MM.1S (cell line): ENCODE measurements around the gene TP73.
A peak's percentile ranks its signal among the peaks of the same experiment; 100 is the strongest.

Experiments used
- DNase-seq: peaks from one replicate; pipeline ENCODE4 v3.0.0-alpha.2; 2015
- H2AFZ ChIP-seq: fragments of 300-600 bp; sonication (generic); 2 replicates; pipeline ENCODE4 v1.6.0; 2016; ENCODE audit warnings: antibody characterized with exemption, low read length
- H3F3A ChIP-seq: fragments of 300-600 bp; sonication (generic); 2 replicates; pipeline ENCODE4 v1.6.1; 2016; ENCODE audit warnings: mild to moderate bottlenecking, antibody characterized with exemption, low read length, moderate library complexity, mixed read lengths; ENCODE audit not compliant: insufficient read depth
- H3K27ac ChIP-seq: fragments of 300-600 bp; sonication (generic); 2 replicates; pipeline ENCODE4 v1.5.1; 2016; ENCODE audit warnings: mild to moderate bottlenecking, low read length
- H3K27me3 ChIP-seq: fragments of 300-600 bp; sonication (generic); replicated peaks from 2 replicates; pipeline ENCODE4 v1.6.0; 2016; ENCODE audit warnings: low read length; ENCODE audit not compliant: insufficient read depth
- H3K36me3 ChIP-seq: fragments of 300-600 bp; sonication (generic); replicated peaks from 2 replicates; pipeline ENCODE4 v1.6.1; 2016; ENCODE audit warnings: mild to moderate bottlenecking, low read length, mixed read lengths; ENCODE audit not compliant: insufficient read depth
- H3K4me1 ChIP-seq: fragments of 300-600 bp; sonication (generic); 2 replicates; pipeline ENCODE4 v1.6.1; 2016; ENCODE audit warnings: low read length, mixed read lengths
- H3K4me2 ChIP-seq: fragments of 300-600 bp; sonication (generic); 2 replicates; pipeline ENCODE4 v1.6.0; 2016; ENCODE audit warnings: low read depth, low read length
- H3K4me3 ChIP-seq: fragments of 300-600 bp; sonication (generic); 2 replicates; pipeline ENCODE4 v1.5.1; 2016; ENCODE audit warnings: low read length, mixed read lengths
- H3K79me2 ChIP-seq: fragments of 300-600 bp; sonication (generic); 2 replicates; pipeline ENCODE4 v1.6.1; 2016; ENCODE audit warnings: mixed run types, low read length, mixed read lengths
- H3K9ac ChIP-seq: fragments of 300-600 bp; sonication (generic); 2 replicates; pipeline ENCODE4 v1.6.1; 2016; ENCODE audit warnings: low read length, mixed read lengths
- H3K9me2 ChIP-seq: fragments of 300-600 bp; sonication (generic); replicated peaks from 2 replicates; pipeline ENCODE4 v1.6.1; 2016; ENCODE audit warnings: mild to moderate bottlenecking, low read length, mixed read lengths; ENCODE audit not compliant: insufficient read depth
- H3K9me3 ChIP-seq: fragments of 300-600 bp; sonication (generic); replicated peaks from 2 replicates; pipeline ENCODE4 v1.6.1; 2016; ENCODE audit warnings: mild to moderate bottlenecking, low read length, mixed read lengths; ENCODE audit not compliant: insufficient read depth
- H4K20me1 ChIP-seq: fragments of 300-600 bp; sonication (generic); 2 replicates; pipeline ENCODE4 v1.6.1; 2016; ENCODE audit warnings: mild to moderate bottlenecking, low read length, moderate library complexity, mixed read lengths; ENCODE audit not compliant: insufficient read depth
- EZH2 ChIP-seq: fragments of 300-600 bp; sonication (generic); optimal IDR thresholded peaks from 2 replicates; pipeline ENCODE3; 2017; ENCODE audit warnings: low read depth, mild to moderate bottlenecking, antibody characterized with exemption, low read length, mixed read lengths
- EZH2phosphoT487 ChIP-seq: fragments of 300-600 bp; sonication (generic); IDR thresholded peaks from 2 replicates; pipeline ENCODE4 v1.6.1; 2018; ENCODE audit warnings: antibody characterized with exemption, low read length
- TF ChIP-seq, protein P1 (sequence below): fragments of 300-600 bp; sonication (generic); IDR thresholded peaks from 2 replicates; pipeline ENCODE4 v1.5.1; 2016; ENCODE audit warnings: antibody characterized with exemption, low read length, mixed read lengths

TP73 gene

DNA sequence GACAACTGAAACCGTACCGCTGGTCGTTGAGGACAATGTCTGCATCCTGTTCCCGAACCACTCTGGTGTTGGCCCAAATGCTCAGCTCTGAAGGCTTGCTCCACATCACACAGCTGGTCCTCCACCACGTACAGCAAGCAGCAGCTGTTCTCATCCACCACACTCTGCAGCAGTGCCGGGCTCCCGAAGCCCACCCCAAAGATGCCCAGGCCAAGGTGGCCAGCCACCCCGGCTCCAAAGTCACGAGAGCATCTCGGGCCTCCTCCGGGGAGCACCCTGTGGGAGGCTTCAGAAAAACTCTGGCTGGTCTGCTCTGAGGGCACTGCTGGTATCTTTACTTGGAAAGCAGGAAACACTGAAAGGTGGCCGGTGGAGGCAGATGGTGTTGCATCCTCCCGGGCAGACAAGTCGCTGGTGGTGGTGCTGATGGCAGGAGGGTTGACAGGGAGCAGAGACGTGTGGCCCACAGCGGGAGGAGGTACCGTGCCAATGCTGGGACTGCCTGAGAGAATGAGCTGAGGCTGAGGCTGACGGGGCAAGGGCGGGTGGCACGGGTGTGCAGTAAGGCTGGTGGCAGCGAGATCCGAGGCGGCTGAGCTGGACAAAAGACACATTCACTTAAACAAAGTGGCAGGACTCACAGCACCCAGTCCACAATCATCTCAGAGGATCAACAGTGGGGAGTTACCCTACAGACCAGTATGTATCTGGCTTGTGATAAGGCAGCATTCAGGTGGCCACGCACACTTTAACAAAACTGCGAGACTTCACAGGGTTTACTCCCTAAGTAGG, 93.5 kb downstream of the TP73 start:
- Histone ChIP-seq H3K27ac (no peak overlapping the region), H3K4me2 (no peak overlapping the region), H3K4me3 (no peak overlapping the region), H2AFZ (no peak overlapping the region), H3K9ac (no peak overlapping the region), H3F3A (no peaks in the 10 kb centered on the region), H3K36me3 (no peaks in the 10 kb centered on the region), H3K4me1 (peaks cover 5% of the 10 kb centered on the region; the same call in 1 of the 2 replicates), H3K27me3 (peaks cover 14% of the 10 kb centered on the region), H3K79me2 (no peaks in the 10 kb centered on the region), H3K9me2 (no peaks in the 10 kb centered on the region), H3K9me3 (no peaks in the 10 kb centered on the region), H4K20me1 (no peaks in the 10 kb centered on the region)
- no peak for DNase-seq
- TF ChIP-seq, protein P1, sequence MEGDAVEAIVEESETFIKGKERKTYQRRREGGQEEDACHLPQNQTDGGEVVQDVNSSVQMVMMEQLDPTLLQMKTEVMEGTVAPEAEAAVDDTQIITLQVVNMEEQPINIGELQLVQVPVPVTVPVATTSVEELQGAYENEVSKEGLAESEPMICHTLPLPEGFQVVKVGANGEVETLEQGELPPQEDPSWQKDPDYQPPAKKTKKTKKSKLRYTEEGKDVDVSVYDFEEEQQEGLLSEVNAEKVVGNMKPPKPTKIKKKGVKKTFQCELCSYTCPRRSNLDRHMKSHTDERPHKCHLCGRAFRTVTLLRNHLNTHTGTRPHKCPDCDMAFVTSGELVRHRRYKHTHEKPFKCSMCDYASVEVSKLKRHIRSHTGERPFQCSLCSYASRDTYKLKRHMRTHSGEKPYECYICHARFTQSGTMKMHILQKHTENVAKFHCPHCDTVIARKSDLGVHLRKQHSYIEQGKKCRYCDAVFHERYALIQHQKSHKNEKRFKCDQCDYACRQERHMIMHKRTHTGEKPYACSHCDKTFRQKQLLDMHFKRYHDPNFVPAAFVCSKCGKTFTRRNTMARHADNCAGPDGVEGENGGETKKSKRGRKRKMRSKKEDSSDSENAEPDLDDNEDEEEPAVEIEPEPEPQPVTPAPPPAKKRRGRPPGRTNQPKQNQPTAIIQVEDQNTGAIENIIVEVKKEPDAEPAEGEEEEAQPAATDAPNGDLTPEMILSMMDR = no peak
- TF ChIP-seq EZH2phosphoT487 = no peak
- no peak for TF ChIP-seq EZH2

DNA sequence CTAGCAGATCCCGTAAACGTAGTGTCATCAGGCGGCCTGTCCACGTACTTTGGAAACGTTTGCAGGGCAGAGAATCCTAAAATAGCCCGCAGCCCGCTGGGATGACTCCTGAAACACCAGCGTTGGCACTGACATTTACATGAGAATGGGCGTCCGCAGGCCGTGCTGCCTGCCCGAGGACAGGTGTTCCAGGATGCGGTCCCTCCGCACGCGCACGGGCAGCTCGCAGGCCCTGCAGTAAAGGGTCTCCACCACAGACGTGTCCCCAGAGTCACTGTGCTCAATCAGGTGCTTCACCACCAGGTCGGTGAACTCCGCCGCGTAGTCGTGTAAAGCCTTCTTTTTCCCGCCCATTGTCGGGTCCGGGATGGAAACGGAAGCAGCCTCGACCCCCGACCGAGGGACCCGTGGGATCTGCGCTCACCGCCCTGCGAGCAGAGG, 94.1 kb downstream of the TP73 start:
- no peaks in the 10 kb centered on the region for H3F3A ChIP-seq
- no peaks in the 10 kb centered on the region for H3K36me3 ChIP-seq
- no peak for DNase-seq
- H3K9me3 ChIP-seq = no peaks in the 10 kb centered on the region
- no peaks in the 10 kb centered on the region for H4K20me1 ChIP-seq
- peaks cover 20% of the 10 kb centered on the region for H3K27me3 ChIP-seq
- H3K79me2 ChIP-seq = no peaks in the 10 kb centered on the region
- peak overlapping the region; percentile 60; the same call in 1 of the 2 replicates for H3K4me2 ChIP-seq
- TF ChIP-seq, protein P1 = no peak
- no peak for TF ChIP-seq EZH2phosphoT487
- no peak for TF ChIP-seq EZH2
- H3K9ac ChIP-seq = no peak overlapping the region
- H3K27ac ChIP-seq = no peak overlapping the region
- H2AFZ ChIP-seq = no peak overlapping the region
- H3K4me1 ChIP-seq = peaks cover 5% of the 10 kb centered on the region; the same call in 1 of the 2 replicates
- H3K9me2 ChIP-seq = no peaks in the 10 kb centered on the region
- peak overlapping the region; percentile 46; the same call in 1 of the 2 replicates for H3K4me3 ChIP-seq

DNA sequence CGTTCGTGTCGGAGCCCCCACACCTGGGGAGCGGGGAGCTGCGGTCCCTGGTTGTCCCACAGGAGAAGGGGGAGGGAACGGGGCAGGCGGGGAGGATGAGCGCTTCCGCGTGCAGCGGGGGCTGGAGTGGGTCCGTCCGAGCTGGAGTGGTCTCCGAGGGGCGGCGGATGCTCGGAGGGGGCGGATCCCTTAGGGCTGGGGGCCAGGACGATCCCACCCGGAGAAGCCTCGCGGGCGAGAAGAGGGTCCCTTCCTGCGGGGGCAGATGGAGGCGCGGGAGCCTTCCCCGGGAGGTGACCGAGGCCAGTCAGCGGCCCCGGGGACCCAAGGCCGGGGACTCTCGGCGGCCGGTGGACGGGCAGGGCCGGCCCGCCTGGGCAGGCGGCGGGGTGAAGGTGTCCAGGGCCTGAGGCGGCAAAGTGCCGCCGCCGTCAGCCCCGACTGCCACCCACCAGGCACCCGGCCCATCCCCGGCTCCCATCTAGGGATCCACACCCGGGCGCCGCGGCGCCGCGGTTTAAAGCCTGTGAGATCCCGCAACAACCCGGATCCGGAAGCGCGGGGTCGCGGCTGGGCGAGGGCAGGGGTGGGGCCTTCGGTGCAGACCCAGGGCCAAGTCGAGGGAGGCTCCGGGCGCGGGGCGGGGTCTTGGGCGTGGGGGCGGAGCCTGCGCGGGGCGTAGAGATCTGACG, 94.7 kb downstream of the TP73 start:
- Histone ChIP-seq H3F3A (no peaks in the 10 kb centered on the region), H4K20me1 (no peaks in the 10 kb centered on the region), H3K36me3 (no peaks in the 10 kb centered on the region), H2AFZ (peak overlapping the region; percentile 75), H3K27ac (no peak overlapping the region), H3K9me3 (no peaks in the 10 kb centered on the region), H3K9me2 (no peaks in the 10 kb centered on the region), H3K4me3 (peak overlapping the region; percentile 46), H3K9ac (peak overlapping the region; percentile 23; the same call in 1 of the 2 replicates), H3K79me2 (no peaks in the 10 kb centered on the region), H3K4me1 (peaks cover 5% of the 10 kb centered on the region; the same call in 1 of the 2 replicates), H3K4me2 (peak overlapping the region; percentile 60; the same call in 1 of the 2 replicates), H3K27me3 (peaks cover 24% of the 10 kb centered on the region)
- DNase-seq = peak; percentile 70
- TF ChIP-seq, protein P1 = no peak
- TF ChIP-seq EZH2 (no peak), EZH2phosphoT487 (no peak)
